GM18507 (cell line): ENCODE results near the gene HLA-DPB1.

Source experiments
- DNase-seq: peaks from one replicate; pipeline ENCODE4 v3.0.0; 2011; ENCODE audit warnings: low read depth; ENCODE audit not compliant: insufficient read length; ENCODE audit errors: extremely low spot score
- FAIRE-seq: peaks from 2 replicates; lab custom pipeline; 2011; peaks lifted over from hg19 to GRCh38; lab: Jason Lieb, UNC

HLA-DPB1 gene

GRCh38 chr6:33069021-33069738, 6.6 kb upstream of the HLA-DPB1 start:
- FAIRE-seq (no peak), DNase-seq (no peak)

- no peak for DNase-seq
- FAIRE-seq, result peak; percentile 46
Measured at GRCh38 chr6:33070909-33071308, 4.9 kb upstream of the HLA-DPB1 start.

DNA sequence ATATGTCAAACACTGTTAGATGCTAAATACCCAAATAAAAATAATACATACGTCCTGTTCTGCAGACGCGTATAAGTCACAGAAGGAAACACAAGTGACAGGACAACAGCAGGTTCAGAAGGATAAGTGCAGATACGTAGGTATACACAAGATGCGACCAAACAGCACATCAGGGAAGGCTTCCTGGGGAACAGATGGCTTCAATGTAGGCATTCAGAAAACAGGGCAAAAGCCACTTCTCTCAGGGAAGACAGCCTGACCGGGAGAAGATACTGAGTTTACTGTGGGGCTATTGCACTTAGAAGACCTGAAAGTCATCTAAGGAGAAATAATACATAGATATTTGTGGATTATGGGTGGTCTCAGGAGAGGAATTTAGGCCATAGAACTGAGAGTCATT, 4.2 kb upstream of the HLA-DPB1 start:
- no peak for DNase-seq
- peak; percentile 60 for FAIRE-seq

DNA sequence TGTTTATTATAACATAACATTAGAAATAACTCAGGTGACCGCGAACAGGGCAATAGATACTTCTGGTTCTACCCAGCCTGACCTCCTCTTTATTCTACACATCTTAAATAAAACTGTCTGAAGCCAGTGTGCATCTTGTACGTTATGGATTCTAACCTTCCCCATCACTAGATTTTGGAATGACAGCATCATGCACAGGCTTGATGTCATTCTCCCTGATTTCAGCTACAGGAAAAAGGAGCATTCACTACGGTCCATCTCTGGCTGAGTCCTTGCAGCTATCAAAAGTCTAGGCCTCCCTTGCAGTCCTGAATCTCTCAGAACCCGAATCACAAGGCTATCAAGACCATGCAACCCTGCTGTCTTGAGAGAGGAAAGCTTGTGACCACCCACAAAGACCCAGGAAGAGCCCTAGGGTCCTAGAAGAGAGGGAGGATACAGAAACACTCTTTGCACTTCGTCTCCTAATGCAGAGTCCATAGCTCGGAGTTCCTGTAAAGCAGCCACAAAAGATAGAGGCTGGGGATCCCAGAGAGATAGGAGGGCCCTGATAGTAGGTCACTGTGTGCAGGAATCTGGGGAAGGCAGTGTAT, 3.2 kb upstream of the HLA-DPB1 start:
- peak; percentile 77 for FAIRE-seq
- DNase-seq, result no peak

GRCh38 chr6:33073431-33073871, 2.3 kb upstream of the HLA-DPB1 start, which contains the start of gene HLA-DPA1:
Gene HLA-DPA1 (minus strand): TSS chr6:33073649.
- FAIRE-seq (peak; percentile 100), DNase-seq (peak; percentile 72)

- DNase-seq (no peak), FAIRE-seq (no peak)
Measured at GRCh38 chr6:33075208-33075567, 602 bp upstream of the HLA-DPB1 start.

DNA sequence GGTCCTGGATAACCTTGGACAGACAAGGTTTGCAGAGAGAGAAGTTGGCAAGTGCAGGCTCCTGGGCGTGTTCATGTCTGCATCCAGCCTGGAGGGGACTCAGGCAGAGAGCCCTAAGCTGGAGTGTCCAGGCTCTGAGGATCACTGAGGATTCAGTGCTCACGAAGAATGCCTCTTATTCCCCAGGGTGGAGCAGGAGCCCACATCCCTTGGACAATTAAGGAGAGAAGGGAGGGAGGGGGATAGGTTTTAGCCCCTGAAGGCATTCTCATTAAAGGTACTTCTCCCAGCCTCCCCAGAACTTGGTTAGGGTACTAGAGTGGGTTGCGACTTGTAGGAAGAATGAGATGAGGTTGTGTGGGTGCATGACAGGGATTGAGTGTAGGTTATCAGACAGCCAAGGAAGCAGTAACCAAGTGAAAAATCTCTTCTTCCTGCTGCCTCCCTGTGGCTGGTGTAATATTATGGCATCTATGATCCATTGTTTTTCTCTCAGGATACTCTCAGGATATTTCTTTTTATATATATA, 680 bp downstream of the HLA-DPB1 start:
- no peak for FAIRE-seq
- DNase-seq, result no peak

GRCh38 chr6:33077908-33078307, 2.1 kb downstream of the HLA-DPB1 start:
- FAIRE-seq, result peak; percentile 47

DNA sequence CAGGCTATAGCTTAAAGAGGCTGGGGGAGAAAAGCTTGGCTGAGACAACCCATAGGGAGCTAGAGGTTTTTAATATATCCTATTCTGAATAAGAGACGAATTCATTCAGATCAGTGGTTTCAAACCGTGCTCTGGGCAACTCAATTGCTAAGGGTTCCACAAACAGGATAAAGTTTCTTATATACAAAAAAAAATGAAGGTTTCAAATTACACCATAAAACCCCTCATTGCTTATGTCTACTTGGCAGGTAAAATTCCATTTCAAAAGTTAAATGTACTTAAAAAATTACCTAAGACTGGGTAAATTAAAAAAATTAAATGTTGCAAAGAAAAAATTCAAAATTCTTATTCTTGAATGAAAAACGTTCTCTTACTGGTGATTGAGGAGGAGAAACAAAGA, 2.7 kb downstream of the HLA-DPB1 start:
- no peak for DNase-seq
- FAIRE-seq, result no peak

More at GRCh38 chr6:33077908-33078307, 2.1 kb downstream of the HLA-DPB1 start:
- no peak for DNase-seq

DNA sequence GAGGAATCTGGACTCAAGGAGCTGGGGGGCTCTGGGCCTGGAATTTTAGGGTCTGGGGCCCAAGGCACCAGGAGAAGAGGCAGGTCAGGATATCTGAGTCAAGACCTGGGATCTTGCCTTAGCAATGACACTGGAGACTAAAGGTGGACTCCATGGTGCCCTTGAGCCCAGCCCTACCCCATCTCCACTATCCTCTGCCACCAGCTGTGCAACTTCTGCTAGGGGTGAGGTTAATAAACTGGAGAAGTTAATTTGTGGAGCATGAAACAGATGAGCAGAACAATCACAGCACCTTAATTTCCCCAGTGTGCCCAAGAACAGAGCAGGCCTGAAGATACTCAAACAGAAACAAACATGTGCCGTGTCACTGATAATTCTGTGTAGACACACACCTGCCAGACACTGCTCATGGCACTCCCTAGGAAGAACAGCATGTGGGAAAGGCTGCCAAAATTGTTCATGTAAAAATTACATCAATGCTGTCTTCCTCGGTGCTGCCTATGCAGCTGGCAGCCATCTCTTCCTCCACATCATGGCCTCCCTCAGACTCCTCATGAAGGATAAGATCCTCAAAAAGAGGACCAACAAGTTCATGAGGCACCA, 3.2 kb downstream of the HLA-DPB1 start:
- peak; percentile 33 for FAIRE-seq

GRCh38 chr6:33079580-33079979, 3.8 kb downstream of the HLA-DPB1 start:
- FAIRE-seq (no peak), DNase-seq (no peak)

More for the DNA sequence above, 3.2 kb downstream of the HLA-DPB1 start:
- no peak for DNase-seq

- DNase-seq, result no peak
Measured at GRCh38 chr6:33080127-33081089, 4.6 kb downstream of the HLA-DPB1 start.

DNA sequence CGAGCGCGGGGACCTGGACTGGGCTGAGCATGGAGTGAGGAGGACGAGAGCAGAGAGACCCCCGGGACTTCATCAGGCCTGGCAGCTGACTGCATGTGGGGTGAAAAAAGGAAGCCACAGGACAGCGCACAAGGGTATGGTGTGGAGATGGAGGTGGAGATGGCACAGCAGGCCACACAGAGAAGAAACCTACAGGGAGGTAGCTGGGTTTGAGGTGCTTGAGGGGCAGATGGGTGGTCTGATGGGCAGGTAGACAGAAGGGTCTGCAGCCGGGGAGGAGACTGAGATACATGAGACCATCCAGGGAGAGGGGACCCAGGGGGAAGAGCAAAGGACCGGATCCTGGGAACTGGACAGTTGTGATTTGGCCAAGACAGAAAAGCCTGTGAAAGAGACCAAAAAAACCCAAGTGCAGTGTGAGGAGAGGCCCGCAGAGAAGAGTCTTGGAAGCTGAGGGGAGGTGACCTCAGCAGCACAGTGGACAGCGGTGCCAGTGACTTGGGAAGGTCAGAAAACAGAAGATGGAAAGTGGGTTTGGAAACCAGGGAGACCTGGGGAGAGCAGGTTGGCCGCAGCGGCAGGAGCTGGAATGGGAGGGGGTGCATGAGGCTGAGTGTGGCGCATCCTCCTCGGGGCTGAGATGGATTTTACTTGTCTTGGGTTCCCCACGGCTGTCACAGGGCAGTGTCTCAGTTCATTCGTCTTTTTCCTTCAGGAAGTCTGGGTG, 5.5 kb downstream of the HLA-DPB1 start:
- DNase-seq (no peak), FAIRE-seq (no peak)

More at GRCh38 chr6:33080127-33081089, 4.6 kb downstream of the HLA-DPB1 start:
- FAIRE-seq, result peak; percentile 71

DNA sequence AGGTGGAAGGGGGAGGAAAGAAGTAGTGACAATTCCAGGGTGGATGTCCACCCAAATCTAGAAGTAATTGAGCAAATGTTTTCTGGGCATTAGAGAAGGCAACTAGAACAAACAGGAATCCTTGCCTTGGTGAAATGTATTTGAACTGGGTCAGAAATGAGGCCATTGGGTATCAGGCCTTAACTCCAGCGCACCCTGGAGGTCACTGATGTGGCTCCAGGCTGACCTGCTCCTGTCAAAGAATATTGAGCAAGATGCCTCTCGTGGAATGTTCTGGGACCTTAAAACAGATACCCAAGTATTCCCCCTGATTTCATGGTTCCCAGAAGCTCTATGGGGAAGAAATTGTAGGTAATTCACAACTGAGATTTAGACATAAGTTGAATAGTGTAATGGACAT, 6.9 kb downstream of the HLA-DPB1 start:
- peak; percentile 91 for FAIRE-seq

GRCh38 chr6:33085627-33086026, 9.8 kb downstream of the HLA-DPB1 start:
- no peak for DNase-seq
- FAIRE-seq, result no peak

More for the DNA sequence above, 6.9 kb downstream of the HLA-DPB1 start:
- DNase-seq, result peak; percentile 26

DNA sequence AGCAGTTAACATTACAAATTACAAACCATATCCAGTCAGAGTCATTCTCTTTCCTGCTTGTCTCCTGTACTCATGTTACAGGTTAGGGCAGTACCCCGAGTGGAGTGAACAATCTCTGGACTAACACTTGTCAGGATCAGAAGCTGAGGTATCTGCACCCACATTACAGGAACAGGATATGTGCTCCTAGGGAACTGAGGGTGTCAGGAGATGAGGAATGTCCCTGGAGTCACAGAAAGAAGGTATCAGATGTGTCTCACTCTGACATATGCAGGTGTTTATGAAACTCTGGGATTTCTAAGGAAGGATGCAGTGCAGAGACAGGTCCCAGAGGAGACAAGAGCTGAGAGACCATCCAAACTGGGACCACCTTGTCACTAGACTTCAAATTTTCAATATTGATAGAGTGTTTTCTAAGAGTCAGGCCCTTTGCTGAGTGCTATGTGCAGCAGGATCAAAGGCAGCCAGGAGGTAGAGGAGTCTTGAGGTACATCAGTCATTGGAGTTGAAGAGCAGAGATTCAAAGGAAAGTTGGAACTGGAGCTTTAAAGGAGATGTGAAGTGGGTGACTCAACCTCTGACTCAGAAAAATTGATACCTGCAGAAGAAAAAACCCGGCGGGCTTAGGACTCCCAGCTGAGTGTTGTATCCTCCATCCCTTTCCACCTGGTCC, 12.6 kb downstream of the HLA-DPB1 start:
- no peak for FAIRE-seq
- no peak for DNase-seq

DNA sequence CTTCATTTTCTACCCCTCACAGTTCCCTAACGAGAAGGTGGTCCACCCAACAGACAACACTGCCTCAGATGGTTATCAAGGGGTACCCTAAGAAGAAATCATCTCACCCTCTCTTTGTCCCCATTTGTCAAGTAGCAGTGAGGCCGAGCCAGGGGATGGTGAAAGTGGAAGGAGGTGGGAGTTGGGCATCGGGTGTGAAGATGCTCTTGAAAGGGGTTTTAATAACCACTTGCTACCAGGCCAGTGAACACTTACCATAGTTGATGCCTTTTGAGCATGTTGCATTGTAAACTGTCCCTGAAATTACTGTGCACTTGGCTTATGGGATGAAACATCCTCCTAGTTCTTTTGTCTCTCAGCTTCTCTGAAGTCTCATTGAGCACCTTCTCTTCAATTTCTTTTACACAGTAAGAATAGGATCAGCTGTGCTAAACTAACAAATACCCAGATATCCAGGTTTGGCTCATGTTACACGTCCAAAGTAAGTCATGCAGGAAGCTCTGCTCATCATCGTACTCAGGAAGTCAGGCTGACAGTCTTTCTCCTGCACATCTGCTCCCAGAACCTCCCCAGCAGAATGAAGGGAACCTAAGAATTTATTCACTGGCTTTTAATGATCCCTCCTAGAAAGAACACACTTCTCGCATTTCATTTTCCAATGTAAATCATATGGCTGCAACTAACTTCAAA, 13.3 kb downstream of the HLA-DPB1 start:
- FAIRE-seq, result no peak
- no peak for DNase-seq

DNA sequence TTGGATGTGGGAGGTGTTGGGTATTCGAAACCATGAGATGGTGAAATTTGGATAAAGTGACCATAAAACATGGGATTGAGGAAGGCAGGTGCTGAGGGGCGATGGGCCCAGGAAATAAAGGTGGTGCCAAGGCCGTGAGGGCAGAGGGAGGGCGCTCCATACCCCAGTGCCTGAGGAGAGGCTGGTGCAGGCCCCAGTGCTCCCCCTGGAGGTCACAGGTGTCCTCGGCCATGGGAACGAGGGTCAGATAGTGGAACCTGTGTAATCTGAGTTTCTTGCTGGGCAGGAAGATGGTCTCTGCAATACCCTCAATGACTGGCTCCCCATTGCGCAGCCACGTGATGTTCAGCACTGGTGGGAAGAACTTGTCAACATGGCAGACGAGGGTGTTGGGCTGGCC, 16.2 kb downstream of the HLA-DPB1 start:
- peak; percentile 37 for DNase-seq
- FAIRE-seq, result peak; percentile 67
